Sigmoid colon (tissue), 7 donors: ENCODE data around the gene TNFRSF19. TPM values are rescaled to one million over a fixed set of nuclear protein-coding genes. Genes with fewer than 3 reads are reported as not detected.

Source experiments
- DNase-seq: peaks from one replicate; pipeline ENCODE4 v3.0.0-alpha.2; 2019
- H3K27ac ChIP-seq, 4 donors: fragments of 200-600 bp; sonication (generic); one replicate each; pipeline ENCODE4 v1.5.1; 2016 to 2019; ENCODE audit warnings: mild to moderate bottlenecking in 1 of 4
- H3K27me3 ChIP-seq, 3 donors: fragments of 200-600 bp; sonication (generic); one replicate each; pipeline ENCODE4 v1.5.1; 2019; ENCODE audit warnings: mild to moderate bottlenecking in 1 of 3
- H3K36me3 ChIP-seq, 4 donors: fragments of 200-600 bp; sonication (generic); one replicate each; pipeline ENCODE4 v1.5.1; 2016 to 2019
- H3K4me1 ChIP-seq, 4 donors: fragments of 200-600 bp; sonication (generic); one replicate each; pipeline ENCODE4 v1.5.1; 2017 to 2019
- H3K4me3 ChIP-seq, 4 donors: fragments of 200-600 bp; sonication (generic); one replicate each; pipeline ENCODE4 v1.5.1; 2017 to 2019; ENCODE audit warnings: mild to moderate bottlenecking in 2 of 4, moderate library complexity in 1 of 4
- H3K9me3 ChIP-seq, 4 donors: fragments of 200-600 bp in 3 of 4; sonication (generic) in 3 of 4; one replicate each; pipeline versions ENCODE4 v1.5.1 to v1.6.1; 2013 to 2019
- CTCF ChIP-seq, 4 experiments: fragments of 450-650 bp in 3 of 4; fragments of 200-600 bp in 1 of 4; IDR thresholded peaks; one replicate each; pipeline ENCODE4 v1.5.1; 2016 to 2019; ENCODE audit warnings: antibody characterized with exemption in 4 of 4, mild to moderate bottlenecking in 3 of 4, moderate library complexity in 2 of 4
- EP300 ChIP-seq, 4 donors: sonication (generic); formaldehyde crosslinking; IDR thresholded peaks; one replicate each; pipeline ENCODE4 v1.6.1; 2017; ENCODE audit warnings: antibody characterized with exemption in 4 of 4
- POLR2A ChIP-seq, 2 donors: fragments of 450-650 bp; IDR thresholded peaks; one replicate each; pipeline ENCODE4 v1.6.1; 2016; ENCODE audit warnings: antibody characterized with exemption in 2 of 2, mild to moderate bottlenecking in 2 of 2, moderate library complexity in 2 of 2
- POLR2AphosphoS5 ChIP-seq, 4 donors: sonication (generic); formaldehyde crosslinking; IDR thresholded peaks; one replicate each; pipeline ENCODE4 v1.6.1; 2017; ENCODE audit warnings: antibody characterized with exemption in 4 of 4
- WGBS, 2 donors: extraction: QIAGEN DNeasy Blood & Tissue Kit; methylation state at CpG; one replicate each; pipeline ENCODE4 v1.1.7; 2013; 5-methylcytosine and 5-hydroxymethylcytosine counted together
- intact Hi-C: fragments of 100-400 bp; cut with DNase I; formaldehyde crosslinking; loops from one replicate; pipeline ENCODE4 v1.15.1; 2023
- polyA plus RNA-seq, 3 donors: library from polyadenylated mRNA; stranded (reverse); fragments of 200-250 nt; gene quantifications; one replicate each; pipeline ENCODE4 v1.2.3, GENCODE V29; 2013
- total RNA-seq, 4 donors: library from RNA; depleted of rRNA; stranded (reverse); fragments of >200 nt; gene quantifications; one replicate each; pipeline ENCODE4 v1.1.0, GENCODE V29; 2016
- donor health status: healthy with polysubstance abuse.
- donor health status: Bipolar disorder and iron deficiency.
- donor health status: healthy.

Gene TNFRSF19
- total and polyA plus RNA-seq, 7 donors, result 0.60 to 4.2 (median 2.2) TPM; not detected in 1

GRCh38 chr13:23571431-23571830 is 1.2 kb downstream of the TNFRSF19 start:
- 44 to 64% methylated on average over 2 of the region's 2 CpGs for WGBS, 2 donors
- TF ChIP-seq POLR2AphosphoS5 (IDR thresholded peaks at IDR 0.05), result no peak
- TF ChIP-seq POLR2A (IDR thresholded peaks at IDR 0.05), result no peak
- no peak for TF ChIP-seq EP300 (IDR thresholded peaks at IDR 0.05)
- no peak for TF ChIP-seq CTCF (IDR thresholded peaks at IDR 0.05)
- Histone ChIP-seq H3K4me3 (peak overlapping the region in 2 of 4 donors; percentile 11 to 20), H3K27ac (peak overlapping the region in 2 of 4 donors; percentile 20 to 59), H3K36me3 (no peaks in the 10 kb centered on the region), H3K27me3 (peaks cover 0 to 22% (median 9%) of the 10 kb centered on the region in 3 donors), H3K4me1 (peaks cover 0 to 12% (median 3%) of the 10 kb centered on the region in 4 donors), H3K9me3 (no peaks in the 10 kb centered on the region)
- intact Hi-C loops, result no loop called here
- DNase-seq, result no peak

GRCh38 chr13:23572836-23573235 is 2.6 kb downstream of the TNFRSF19 start:
- H3K36me3 ChIP-seq, result no peaks in the 10 kb centered on the region
- H3K27ac ChIP-seq, result no peak overlapping the region
- H3K27me3 ChIP-seq, result peaks cover 0 to 22% (median 9%) of the 10 kb centered on the region in 3 donors
- H3K4me1 ChIP-seq, result peaks cover 0 to 12% (median 3%) of the 10 kb centered on the region in 4 donors
- intact Hi-C loops, result no loop called here
- H3K4me3 ChIP-seq, result no peak overlapping the region
- TF ChIP-seq POLR2AphosphoS5 (IDR thresholded peaks at IDR 0.05) (no peak), POLR2A (IDR thresholded peaks at IDR 0.05) (no peak), CTCF (IDR thresholded peaks at IDR 0.05) (no peak), EP300 (IDR thresholded peaks at IDR 0.05) (no peak)
- no peaks in the 10 kb centered on the region for H3K9me3 ChIP-seq
- no peak for DNase-seq
- 65 to 71% methylated on average over 1 of the region's 1 CpG for WGBS, 2 donors

- 46 to 67% methylated on average over 3 of the region's 3 CpGs for WGBS, 2 donors
- Histone ChIP-seq H3K27me3 (peaks cover 0 to 27% (median 9%) of the 10 kb centered on the region in 3 donors), H3K9me3 (no peaks in the 10 kb centered on the region), H3K36me3 (no peaks in the 10 kb centered on the region), H3K4me3 (no peak overlapping the region), H3K27ac (no peak overlapping the region), H3K4me1 (peaks cover 0 to 20% (median 15%) of the 10 kb centered on the region in 4 donors)
- DNase-seq, result no peak
- intact Hi-C loops, result loop anchor here (5.0 kb wide), 4 partner anchors 107 to 313 kb away; partner anchors contain the start of gene MIPEP
- TF ChIP-seq POLR2A (IDR thresholded peaks at IDR 0.05), result no peak
- TF ChIP-seq POLR2AphosphoS5 (IDR thresholded peaks at IDR 0.05), result no peak
- no peak for TF ChIP-seq EP300 (IDR thresholded peaks at IDR 0.05)
- no peak for TF ChIP-seq CTCF (IDR thresholded peaks at IDR 0.05)
Measured at GRCh38 chr13:23574421-23575145, 4.4 kb downstream of the TNFRSF19 start.

GRCh38 chr13:23575632-23576031 is 5.4 kb downstream of the TNFRSF19 start:
- no peak for TF ChIP-seq POLR2AphosphoS5 (IDR thresholded peaks at IDR 0.05)
- TF ChIP-seq CTCF (IDR thresholded peaks at IDR 0.05), result no peak
- no peak for TF ChIP-seq POLR2A (IDR thresholded peaks at IDR 0.05)
- TF ChIP-seq EP300 (IDR thresholded peaks at IDR 0.05), result no peak
- no peak for DNase-seq
- Histone ChIP-seq H3K9me3 (no peaks in the 10 kb centered on the region), H3K4me3 (no peak overlapping the region), H3K36me3 (no peaks in the 10 kb centered on the region), H3K27me3 (peaks cover 0 to 30% (median 9%) of the 10 kb centered on the region in 3 donors), H3K4me1 (peaks cover 0 to 17% (median 16%) of the 10 kb centered on the region in 4 donors), H3K27ac (no peak overlapping the region)
- WGBS, 2 donors, result 45 to 85% methylated on average over 1 of the region's 1 CpG
- intact Hi-C loops, result loop anchor here (5.0 kb wide), 4 partner anchors 108 to 312 kb away; partner anchors contain the start of gene MIPEP
